GM18873 (cell line): ENCODE data around the gene TNFRSF25.
"Not testable (repeated sequence)": the region's sequence is repeated elsewhere in the genome, so short reads cannot be mapped to it uniquely, and the experiment has no call there.

ENCODE experiments used
- ATAC-seq: cut with Tn5 transposase; IDR thresholded peaks from one replicate; pipeline ENCODE4 v1.9.1; 2021; ENCODE audit warnings: mild to moderate bottlenecking, moderate library complexity, moderate number of reproducible peaks; ENCODE audit not compliant: unreplicated experiment, low FRiP score

Gene TNFRSF25

GRCh38 chr1:6502000-6502891 lies 36.3 kb upstream of the TNFRSF25 start:
- ATAC-seq = no peak

- ATAC-seq = no peak
These were observed 35.4 kb upstream of the TNFRSF25 start for GRCh38 chr1:6501279-6501813.

GRCh38 chr1:6500544-6501278 lies 34.7 kb upstream of the TNFRSF25 start:
- ATAC-seq = no peak

GRCh38 chr1:6499296-6499695 lies 33.3 kb upstream of the TNFRSF25 start:
- ATAC-seq = no peak

- no peak for ATAC-seq
These were observed 32.7 kb upstream of the TNFRSF25 start for GRCh38 chr1:6498576-6499111.

GRCh38 chr1:6497867-6498575 lies 32.0 kb upstream of the TNFRSF25 start:
- no peak for ATAC-seq

- no peak for ATAC-seq
These were observed 31.4 kb upstream of the TNFRSF25 start for GRCh38 chr1:6497215-6497866.

- ATAC-seq = no peak
These were observed 30.9 kb upstream of the TNFRSF25 start for GRCh38 chr1:6496890-6497214.

- ATAC-seq = no peak
These were observed 30.4 kb upstream of the TNFRSF25 start for GRCh38 chr1:6496365-6496721.

GRCh38 chr1:6495540-6496364 lies 29.8 kb upstream of the TNFRSF25 start:
- no peak for ATAC-seq

GRCh38 chr1:6495041-6495441 lies 29.1 kb upstream of the TNFRSF25 start:
- no peak for ATAC-seq

GRCh38 chr1:6494627-6495026 lies 28.7 kb upstream of the TNFRSF25 start:
- no peak for ATAC-seq

- ATAC-seq = not testable (repeated sequence)
These were observed 27.9 kb upstream of the TNFRSF25 start for GRCh38 chr1:6493834-6494223.

GRCh38 chr1:6491966-6492365 lies 26.0 kb upstream of the TNFRSF25 start:
- no peak for ATAC-seq

GRCh38 chr1:6491480-6491962 lies 25.5 kb upstream of the TNFRSF25 start, which contains the start of gene PLEKHG5:
PLEKHG5 (minus strand) TSS chr1:6491667; CDS start chr1:6477571, 14,096 bp downstream.
- no peak for ATAC-seq

- ATAC-seq = no peak
These were observed 25.1 kb upstream of the TNFRSF25 start for GRCh38 chr1:6491081-6491449.

- no peak for ATAC-seq
These were observed 24.5 kb upstream of the TNFRSF25 start for GRCh38 chr1:6490181-6491080.

GRCh38 chr1:6489799-6490180 lies 23.8 kb upstream of the TNFRSF25 start:
- no peak for ATAC-seq
